Stromal cell of bone marrow (primary cell): ENCODE data around the gene MAD1L1.

Experiments
- DNase-seq: peaks from one replicate; pipeline ENCODE4 v3.0.0-alpha.2; 2012; ENCODE audit warnings: low read depth

MAD1L1 gene

GRCh38 chr7:1951159-1951536, 281.6 kb downstream of the MAD1L1 start:
- no peak for DNase-seq

GRCh38 chr7:1950452-1951158, 282.1 kb downstream of the MAD1L1 start:
- DNase-seq: no peak

- no peak for DNase-seq
Observed at GRCh38 chr7:1950066-1950451, 282.7 kb downstream of the MAD1L1 start.

DNA sequence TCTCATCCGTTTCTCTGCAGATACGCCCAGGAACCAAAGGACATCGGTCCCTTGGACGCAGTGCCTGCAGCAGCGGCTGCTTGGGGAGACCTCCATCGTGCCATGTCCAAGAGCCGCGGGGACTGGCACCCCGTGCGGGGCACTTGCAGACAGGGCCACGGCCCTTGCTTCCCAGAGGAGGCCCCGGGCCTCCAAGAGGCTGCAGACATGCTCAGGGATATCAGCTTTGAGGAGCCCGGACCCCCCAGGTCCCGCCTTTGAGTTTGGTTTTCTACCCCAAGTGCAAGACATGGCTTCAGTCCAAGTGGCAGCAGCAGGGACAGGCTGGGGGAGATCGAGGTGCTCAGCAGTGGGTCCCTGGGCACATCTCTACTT, 283.1 kb downstream of the MAD1L1 start:
- no peak for DNase-seq

DNA sequence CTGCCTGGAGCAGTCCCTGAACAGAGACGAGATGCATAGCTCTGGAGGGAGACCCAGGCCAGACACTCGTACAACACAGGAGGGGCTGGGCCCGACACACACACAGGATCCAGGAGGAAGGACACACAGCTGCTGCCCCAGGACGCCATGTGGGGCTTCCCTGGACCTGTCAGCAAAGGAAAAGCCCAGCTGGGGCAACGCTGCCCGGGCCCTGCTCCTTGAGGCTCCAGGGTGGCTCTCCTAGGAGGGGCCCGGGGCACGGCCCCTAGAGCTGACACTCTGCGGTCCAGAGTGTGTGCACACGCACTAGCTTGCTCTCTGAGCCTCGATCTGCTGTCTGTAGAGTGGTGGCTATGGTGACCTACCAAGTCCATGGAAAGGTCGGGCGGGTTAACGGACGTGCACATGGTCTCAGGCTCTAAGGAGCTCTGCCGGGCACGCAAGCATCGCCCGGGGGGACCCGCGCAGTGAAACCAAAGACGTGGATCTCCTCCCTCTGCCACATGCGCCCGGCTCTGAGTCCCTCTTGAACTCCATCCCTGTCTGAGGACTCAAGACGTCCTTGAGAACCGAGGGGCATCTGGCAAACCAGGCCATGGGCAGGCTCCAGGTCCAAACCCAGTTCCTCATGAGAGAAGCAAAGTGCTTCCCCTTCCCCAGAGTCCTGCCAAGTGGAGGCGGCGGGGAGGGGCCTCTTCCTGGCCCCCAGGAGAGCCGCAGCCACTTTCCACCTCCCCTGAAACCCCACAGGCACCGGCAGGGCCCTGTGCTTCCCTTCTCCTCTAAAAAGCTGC, 283.7 kb downstream of the MAD1L1 start:
- no peak for DNase-seq

DNA sequence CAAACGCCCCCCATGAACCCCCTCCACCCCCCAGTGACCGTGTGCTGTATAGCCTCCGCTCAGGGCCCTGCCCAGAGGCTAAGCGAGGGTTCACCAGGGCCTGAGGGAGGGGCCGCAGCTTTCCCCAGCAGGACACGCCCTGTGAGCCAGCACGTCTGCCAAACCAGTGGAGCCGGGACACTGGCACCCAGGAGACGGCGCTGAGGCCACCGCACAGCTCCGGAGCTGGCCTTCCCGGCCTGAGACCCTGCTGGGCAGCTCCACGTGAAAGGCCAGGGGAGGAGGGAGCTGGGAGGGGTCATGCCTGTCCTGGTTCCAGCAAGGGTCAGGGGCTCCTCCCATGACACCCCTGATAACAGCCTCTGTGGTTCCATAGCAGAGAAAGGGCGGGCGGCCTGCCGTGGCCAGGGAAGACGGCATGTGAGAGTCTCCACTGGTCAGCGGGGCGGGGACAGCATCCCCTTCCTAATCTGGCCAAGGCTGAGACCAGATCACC, 284.4 kb downstream of the MAD1L1 start:
- DNase-seq: no peak

DNA sequence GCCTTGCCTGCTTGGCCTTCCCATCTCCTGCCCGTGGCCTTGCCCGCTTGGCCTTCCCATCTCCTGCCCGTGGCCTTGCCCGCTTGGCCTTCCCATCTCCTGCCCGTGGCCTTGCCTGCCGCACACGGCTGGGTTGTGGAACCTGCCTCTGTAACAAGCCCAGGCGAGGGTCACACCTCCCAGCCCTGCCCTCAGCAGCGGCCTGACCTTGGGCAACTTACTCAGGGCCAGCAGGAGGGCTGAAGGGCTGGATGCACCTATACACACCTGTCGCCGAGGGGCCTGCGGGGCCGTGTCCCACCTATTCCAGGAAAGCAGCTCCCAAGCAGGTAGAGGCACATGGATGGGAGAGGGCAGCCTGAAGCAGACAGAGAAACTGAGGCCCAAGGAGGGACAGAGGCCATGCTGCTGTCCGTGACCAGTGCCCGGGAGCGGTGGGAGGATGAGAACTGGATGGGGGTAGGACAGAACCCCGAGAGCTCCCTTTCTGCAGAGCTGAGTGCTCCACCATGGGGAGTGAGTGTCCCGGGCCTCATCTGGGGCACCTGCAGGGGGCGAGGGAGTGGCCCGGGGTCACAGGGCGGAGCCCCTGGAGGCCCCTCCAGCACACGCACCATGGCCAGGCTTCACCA, 285.0 kb downstream of the MAD1L1 start:
- DNase-seq: no peak

DNA sequence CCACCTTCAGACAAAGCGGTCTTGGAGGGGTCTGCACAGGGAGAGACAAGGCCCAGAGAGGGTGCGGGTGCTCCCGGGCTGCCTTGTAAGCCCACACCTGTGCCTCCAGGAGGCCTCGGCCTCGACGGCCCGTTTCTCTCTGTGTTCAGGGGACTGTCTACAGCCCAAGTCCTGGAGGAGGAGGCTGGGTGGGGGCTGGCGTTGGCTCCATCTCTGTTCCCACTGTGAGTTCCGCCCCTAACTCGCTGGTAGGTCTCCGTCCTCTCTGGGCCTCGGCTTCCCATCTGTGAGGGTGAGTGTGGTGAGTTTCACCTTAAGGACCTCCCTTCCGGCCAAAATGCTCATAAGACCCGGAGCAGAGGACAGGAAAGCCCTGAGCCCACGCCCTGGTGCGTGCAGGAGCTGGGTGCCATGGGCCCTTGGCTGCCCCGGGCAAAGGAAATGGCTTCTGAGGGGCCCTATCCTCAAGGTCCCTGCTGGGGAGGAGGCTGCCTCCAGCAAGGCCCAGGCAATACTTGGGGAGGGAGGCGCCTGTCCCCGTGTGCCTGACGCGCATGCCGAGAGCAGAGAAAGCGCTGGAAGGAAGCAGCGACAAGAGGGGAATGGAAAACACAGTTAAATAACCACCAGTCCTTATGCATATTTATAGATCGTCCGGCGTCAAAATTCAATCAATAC, 285.8 kb downstream of the MAD1L1 start:
- DNase-seq: no peak

DNA sequence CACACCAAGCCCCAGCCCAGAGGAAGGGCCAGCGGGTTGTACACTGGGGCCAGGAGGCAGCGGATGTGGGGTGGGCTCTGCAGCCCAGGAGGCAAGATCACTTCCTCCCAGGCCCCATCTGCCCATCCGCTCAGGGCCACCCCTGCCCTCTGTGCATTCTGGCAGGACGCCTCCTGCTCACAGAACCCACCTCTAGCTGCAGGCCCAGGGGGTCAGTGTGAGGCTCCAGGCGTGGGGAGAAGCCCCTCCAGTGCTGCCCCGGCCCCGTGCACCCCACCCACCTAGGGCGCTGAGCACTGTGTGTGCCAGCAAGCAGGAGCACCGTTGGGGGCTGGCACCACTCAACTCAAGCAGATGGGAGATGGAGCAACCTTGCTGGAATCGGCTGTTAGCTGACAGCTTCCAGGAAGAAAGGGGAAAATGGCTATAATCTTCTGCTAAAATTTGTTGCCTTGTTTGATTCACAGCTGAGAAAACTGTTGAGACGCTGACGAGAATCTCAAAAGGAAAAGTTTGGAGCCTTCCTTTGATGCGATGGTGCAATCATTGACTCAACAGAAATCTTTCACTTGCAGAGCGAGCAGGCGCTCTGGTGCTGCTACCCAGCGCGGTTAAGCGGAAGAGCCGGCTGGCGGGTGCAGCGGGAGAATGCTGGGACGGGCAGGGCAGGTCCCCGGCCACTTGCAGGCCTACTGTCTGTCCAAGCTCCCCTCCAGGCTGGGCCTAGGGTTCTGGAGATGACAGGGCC, 286.5 kb downstream of the MAD1L1 start:
- no peak for DNase-seq

DNA sequence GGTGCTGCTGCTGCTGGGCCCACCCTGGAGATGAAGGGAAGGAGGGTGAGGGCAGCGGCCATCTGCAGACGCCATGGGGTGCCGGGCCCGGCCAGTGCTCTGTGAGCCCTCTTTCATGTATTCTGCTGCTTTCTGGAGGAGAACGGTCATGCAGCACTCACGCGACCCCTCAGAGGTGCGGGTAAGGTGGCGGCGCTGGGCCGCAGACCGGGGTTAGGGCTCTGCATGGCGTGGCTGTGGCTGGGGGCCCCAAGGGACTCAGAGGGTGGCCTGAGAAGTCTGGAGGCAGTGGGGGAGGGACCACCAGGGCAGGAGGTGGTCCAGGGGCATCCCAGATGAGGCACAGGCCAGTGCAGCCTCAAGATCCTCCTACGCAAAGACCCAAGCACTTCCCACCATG, 287.2 kb downstream of the MAD1L1 start:
- no peak for DNase-seq

GRCh38 chr7:1944619-1945210, 288.0 kb downstream of the MAD1L1 start:
- DNase-seq: no peak

DNA sequence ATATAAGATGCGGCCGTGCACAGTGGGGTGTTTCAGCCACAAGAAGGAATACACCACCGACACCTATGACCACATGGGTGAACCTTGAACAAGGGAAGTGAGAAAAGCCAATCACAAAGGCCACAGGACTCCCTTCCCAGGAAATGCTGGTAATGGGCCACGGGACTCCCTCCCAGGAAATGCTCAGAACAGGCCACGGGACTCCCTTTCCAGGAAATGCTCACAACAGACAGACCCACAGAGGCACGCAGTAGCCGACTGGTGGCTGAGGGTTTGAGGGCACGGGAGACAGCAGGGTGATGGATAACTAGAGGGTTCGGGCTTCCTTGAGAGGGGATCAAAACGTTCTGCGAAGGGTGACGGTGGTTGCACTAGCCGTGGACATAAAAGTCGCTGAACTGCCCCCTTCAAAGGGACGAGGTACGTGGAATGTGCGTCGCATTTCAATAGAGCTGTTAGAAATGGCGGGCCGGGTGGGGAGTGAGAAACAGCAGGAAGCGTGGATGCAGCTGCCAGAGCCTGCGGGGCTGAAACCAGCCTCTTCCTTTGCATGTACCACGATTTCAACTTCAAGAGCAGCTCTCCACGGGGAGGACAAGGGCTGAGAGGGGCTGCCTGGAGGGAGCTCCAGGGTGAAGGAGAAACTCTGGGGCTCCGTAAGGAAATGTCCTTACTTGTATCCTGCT, 288.7 kb downstream of the MAD1L1 start:
- no peak for DNase-seq

DNA sequence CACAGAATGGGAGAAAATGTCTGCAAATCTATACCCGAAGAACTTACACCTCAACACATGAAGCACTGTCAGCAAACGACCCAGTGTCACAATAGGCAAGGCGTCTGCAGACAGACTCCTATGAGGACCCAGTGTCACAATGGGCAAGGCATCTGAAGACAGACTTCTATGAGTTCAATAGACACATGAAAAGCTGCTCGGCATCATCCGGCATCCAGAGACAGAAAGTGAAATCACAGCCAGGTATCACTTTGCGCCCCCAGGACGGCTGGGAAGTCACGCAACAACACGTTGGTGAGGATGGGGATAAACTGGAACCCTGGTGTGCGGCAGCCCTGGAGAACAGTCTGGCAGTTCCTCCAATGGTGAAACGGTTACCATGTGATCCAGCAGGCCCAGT, 289.4 kb downstream of the MAD1L1 start:
- DNase-seq: no peak

DNA sequence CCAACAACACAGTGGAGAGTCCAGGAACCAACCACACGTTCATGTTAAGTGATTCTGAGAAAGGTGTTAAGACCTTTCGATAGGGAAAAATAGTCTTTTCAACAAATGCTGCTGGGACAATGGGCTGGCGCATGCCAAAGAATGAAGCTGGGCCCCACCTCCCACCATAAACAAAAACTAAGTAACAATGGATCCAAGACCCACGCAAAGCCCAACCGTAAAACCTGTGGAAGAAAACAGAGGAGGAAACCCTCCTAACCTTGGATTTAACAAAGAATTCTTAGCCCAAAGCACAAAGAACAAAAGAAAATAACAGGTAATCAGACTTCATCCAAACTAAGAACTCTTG, 289.8 kb downstream of the MAD1L1 start:
- no peak for DNase-seq

DNA sequence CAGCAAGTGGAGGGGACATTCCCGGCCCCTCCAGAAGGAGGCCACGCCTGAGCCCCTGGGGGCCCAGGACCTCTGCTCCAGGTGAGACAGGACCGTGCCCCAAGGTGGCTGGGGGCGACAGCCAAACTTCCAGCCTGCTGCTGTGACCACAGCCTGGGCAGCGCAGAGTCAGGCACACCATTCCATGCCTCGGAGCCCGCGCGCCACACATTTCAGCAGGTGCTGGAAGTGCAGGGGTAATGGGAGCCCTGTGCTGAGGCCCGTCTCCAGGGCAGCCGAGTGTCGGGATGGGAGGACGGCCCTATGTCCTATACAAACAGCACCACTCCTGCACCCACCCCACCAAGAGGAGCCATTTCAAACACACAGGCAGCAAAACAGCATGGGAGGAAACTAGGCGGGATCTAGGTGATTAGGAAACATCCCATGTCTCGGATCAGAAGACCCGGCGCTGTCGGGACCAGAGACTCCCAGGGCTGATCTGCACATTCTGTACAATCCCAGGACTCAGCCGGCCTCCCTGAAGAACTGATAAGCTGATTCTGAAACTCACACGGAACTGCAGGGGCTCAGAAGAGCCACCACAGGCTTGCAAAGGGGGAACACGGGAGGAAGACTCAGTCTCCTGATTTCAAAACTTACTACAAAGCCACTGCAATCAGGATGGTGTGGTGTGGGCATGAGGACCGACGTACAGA, 290.4 kb downstream of the MAD1L1 start:
- no peak for DNase-seq

DNA sequence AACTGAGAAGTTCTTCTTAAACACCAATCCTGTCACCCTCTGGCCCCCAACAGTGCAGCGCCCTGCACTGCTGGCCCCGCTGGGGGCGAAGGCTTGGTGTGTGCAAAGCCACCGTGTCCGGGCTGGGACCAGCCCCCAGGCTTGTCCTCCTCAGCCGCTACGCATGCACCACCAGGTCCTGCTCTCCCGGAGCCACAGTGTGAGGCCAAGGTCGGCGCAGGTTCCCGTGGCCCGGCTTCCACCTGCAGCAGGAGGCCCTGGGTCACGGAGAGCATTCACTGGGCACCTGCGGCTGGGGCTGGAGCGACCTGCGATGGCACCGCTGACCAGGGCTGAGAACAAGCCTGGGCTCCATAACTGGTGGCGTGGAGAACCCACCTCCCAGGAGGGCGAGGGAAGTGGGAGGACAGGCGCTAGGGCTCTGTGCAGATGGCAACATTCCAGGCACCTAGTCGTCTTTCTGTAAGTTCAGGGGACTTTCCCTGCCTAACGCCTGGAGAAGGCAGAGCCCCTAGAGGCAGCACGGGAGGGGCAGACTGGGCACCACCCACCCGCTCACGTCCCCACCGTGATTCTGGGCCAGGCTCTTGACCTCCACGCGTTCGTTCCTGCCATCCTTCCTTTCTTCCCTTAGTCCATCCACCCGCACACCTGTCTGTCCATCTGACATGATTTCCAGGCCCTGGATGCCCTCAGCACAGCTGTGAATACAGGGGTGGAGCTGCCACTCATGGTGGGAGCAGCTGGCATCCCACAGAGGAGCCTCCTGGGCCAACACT, 291.1 kb downstream of the MAD1L1 start:
- DNase-seq: no peak

DNA sequence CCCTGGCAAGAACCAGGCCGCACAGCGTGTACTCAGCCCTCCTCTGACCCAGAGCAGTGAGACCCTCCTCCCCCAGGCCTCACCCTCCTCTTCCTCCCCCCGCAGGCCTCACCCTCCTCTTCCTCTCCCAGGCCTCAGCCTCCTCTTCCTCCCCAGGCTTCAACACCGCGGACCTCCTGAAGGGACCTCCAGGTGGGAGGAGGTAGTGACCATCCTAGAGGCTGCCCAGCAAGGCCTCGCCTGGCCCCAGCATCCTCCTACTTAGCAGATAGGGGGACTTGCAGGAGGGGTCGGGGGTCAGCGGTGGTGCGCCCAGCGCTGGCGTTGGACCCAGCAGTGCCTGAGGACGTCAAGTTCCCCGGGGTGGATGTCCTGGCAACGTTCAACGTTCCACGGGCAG, 291.9 kb downstream of the MAD1L1 start:
- DNase-seq: no peak

GRCh38 chr7:1940402-1940786, 292.4 kb downstream of the MAD1L1 start:
- peak; percentile 66 for DNase-seq
